HG03565 (cell line): ENCODE measurements around the gene TBCD.

Source experiments
- ATAC-seq: cut with Tn5 transposase; IDR thresholded peaks from one replicate; pipeline ENCODE4 v1.9.1; 2021; ENCODE audit warnings: mild to moderate bottlenecking, moderate library complexity; ENCODE audit not compliant: unreplicated experiment

Gene TBCD

GRCh38 chr17:82898976-82899514, 147.2 kb downstream of the TBCD start:
- no peak for ATAC-seq

- no peak for ATAC-seq
Observed at GRCh38 chr17:82899941-82900340, 148.1 kb downstream of the TBCD start.

- ATAC-seq: no peak
Observed at GRCh38 chr17:82900741-82901140, 148.9 kb downstream of the TBCD start.

- no peak for ATAC-seq
Observed at GRCh38 chr17:82901356-82901755, 149.5 kb downstream of the TBCD start.

GRCh38 chr17:82901856-82902255, 150.0 kb downstream of the TBCD start:
- no peak for ATAC-seq

GRCh38 chr17:82902972-82903874, 151.4 kb downstream of the TBCD start:
- no peak for ATAC-seq

GRCh38 chr17:82905130-82905529, 153.3 kb downstream of the TBCD start:
- no peak for ATAC-seq

GRCh38 chr17:82907797-82908542, 156.1 kb downstream of the TBCD start:
- ATAC-seq: no peak

GRCh38 chr17:82908543-82909160, 156.8 kb downstream of the TBCD start:
- ATAC-seq: no peak

- no peak for ATAC-seq
Observed at GRCh38 chr17:82909322-82909904, 157.5 kb downstream of the TBCD start.

- ATAC-seq: no peak
Observed at GRCh38 chr17:82910041-82910481, 158.2 kb downstream of the TBCD start.

GRCh38 chr17:82910770-82911169, 158.9 kb downstream of the TBCD start:
- ATAC-seq: no peak

- no peak for ATAC-seq
Observed at GRCh38 chr17:82911822-82912221, 160.0 kb downstream of the TBCD start.

GRCh38 chr17:82912484-82913089, 160.7 kb downstream of the TBCD start:
- no peak for ATAC-seq

- ATAC-seq: no peak
Observed at GRCh38 chr17:82913304-82914043, 161.6 kb downstream of the TBCD start.

GRCh38 chr17:82914375-82914774, 162.5 kb downstream of the TBCD start:
- ATAC-seq: no peak

GRCh38 chr17:82915010-82915756, 163.3 kb downstream of the TBCD start:
- no peak for ATAC-seq

- no peak for ATAC-seq
Observed at GRCh38 chr17:82915757-82916027, 163.8 kb downstream of the TBCD start.

GRCh38 chr17:82917699-82918345, 166.0 kb downstream of the TBCD start:
- no peak for ATAC-seq
